Endothelial cell (in vitro differentiated cells): ENCODE measurements around the gene PLCD3. TPM values are rescaled to one million over a fixed set of nuclear protein-coding genes. Genes with fewer than 3 reads are reported as not detected.
A peak's percentile ranks its signal among the peaks of the same experiment; 100 is the strongest.

Experiments
- DNase-seq: peaks from one replicate; pipeline ENCODE4 v3.0.0; 2021; ENCODE audit warnings: low spot score
- H3K27ac Mint-ChIP-seq: one replicate; pipeline ENCODE4 v1.8.0; 2021; ENCODE audit warnings: mixed read lengths, inconsistent platforms; ENCODE audit not compliant: unreplicated experiment
- H3K27me3 Mint-ChIP-seq: one replicate; pipeline ENCODE4 v1.8.0; 2021; ENCODE audit warnings: mild to moderate bottlenecking, moderate library complexity, mixed read lengths, inconsistent platforms; ENCODE audit not compliant: unreplicated experiment
- H3K36me3 Mint-ChIP-seq: one replicate; pipeline ENCODE4 v1.8.0; 2021; ENCODE audit warnings: mild to moderate bottlenecking, low read depth, mixed read lengths, inconsistent platforms; ENCODE audit not compliant: unreplicated experiment
- H3K4me1 Mint-ChIP-seq: one replicate; pipeline ENCODE4 v1.8.0; 2021; ENCODE audit warnings: mild to moderate bottlenecking, mixed read lengths, inconsistent platforms; ENCODE audit not compliant: unreplicated experiment
- H3K4me3 Mint-ChIP-seq: one replicate; pipeline ENCODE4 v1.8.0; 2021; ENCODE audit warnings: mild to moderate bottlenecking, mixed read lengths, inconsistent platforms; ENCODE audit not compliant: unreplicated experiment
- H3K9me3 Mint-ChIP-seq: one replicate; pipeline ENCODE4 v1.8.0; 2021; ENCODE audit warnings: mixed read lengths, inconsistent platforms; ENCODE audit not compliant: unreplicated experiment
- total RNA-seq: library from RNA; stranded (reverse); fragmentation: NEBNext Ultra II Directional; extraction: Animal tissue kit (Norgen Biotek cat#: 25700); gene quantifications from one replicate; pipeline ENCODE4 v1.2.1, GENCODE V29; 2021; ENCODE audit not compliant: unreplicated experiment
- TF ChIP-seq, protein P1 (sequence below): fragments of 200-600 bp; sonication (generic); IDR thresholded peaks from one replicate; pipeline ENCODE4 v1.5.0; 2021; ENCODE audit warnings: antibody characterized with exemption; ENCODE audit not compliant: unreplicated experiment

PLCD3 gene
- total RNA-seq, 1 donor from 2014 or later: 9.7 TPM

DNA sequence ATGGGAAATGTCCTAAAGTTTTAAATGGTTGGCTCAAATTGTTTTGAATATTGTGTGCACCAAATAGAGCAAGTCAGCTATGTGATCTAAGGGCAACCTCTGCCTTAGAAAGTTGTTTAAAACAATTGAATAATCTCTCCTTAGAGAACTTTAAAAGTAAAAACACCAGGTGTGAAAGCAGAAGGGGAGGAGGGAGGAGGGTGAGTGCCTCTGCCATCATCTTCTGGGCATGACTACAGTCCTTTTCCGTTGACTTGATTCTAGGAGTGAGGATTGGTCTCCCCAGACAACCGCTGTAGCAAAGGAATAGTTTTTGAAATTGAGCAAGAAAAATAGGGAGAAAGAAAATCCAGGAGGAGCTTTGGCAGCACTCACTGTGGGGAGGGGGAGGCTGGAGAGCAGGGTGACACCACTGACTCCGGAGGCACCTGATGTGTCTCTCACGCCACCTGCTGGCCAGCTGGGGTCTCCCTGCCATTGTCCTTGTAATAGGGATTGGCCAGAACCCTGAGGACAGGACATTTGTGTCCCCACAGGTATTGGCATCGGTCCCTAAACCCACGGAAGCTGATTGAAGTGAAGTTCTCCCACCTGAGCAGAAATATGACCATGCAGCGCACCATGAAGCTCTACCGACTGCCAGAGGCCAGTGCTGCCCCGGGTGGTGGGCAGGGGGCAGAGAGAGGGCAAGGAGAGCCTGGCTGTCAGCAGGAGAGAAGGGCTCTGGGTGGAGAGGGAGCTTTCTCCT, 33.3 kb downstream of the PLCD3 start:
- peak; percentile 94 for DNase-seq
- H3K27me3 Mint-ChIP-seq: peaks cover 14% of the 10 kb centered on the region
- H3K27ac Mint-ChIP-seq: no peak overlapping the region
- no peaks in the 10 kb centered on the region for H3K9me3 Mint-ChIP-seq
- H3K4me1 Mint-ChIP-seq: no peaks in the 10 kb centered on the region
- peak overlapping the region; percentile 27 for H3K4me3 Mint-ChIP-seq
- peaks cover 56% of the 10 kb centered on the region for H3K36me3 Mint-ChIP-seq
- TF ChIP-seq, protein P1, sequence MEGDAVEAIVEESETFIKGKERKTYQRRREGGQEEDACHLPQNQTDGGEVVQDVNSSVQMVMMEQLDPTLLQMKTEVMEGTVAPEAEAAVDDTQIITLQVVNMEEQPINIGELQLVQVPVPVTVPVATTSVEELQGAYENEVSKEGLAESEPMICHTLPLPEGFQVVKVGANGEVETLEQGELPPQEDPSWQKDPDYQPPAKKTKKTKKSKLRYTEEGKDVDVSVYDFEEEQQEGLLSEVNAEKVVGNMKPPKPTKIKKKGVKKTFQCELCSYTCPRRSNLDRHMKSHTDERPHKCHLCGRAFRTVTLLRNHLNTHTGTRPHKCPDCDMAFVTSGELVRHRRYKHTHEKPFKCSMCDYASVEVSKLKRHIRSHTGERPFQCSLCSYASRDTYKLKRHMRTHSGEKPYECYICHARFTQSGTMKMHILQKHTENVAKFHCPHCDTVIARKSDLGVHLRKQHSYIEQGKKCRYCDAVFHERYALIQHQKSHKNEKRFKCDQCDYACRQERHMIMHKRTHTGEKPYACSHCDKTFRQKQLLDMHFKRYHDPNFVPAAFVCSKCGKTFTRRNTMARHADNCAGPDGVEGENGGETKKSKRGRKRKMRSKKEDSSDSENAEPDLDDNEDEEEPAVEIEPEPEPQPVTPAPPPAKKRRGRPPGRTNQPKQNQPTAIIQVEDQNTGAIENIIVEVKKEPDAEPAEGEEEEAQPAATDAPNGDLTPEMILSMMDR: peak; percentile 13

DNA sequence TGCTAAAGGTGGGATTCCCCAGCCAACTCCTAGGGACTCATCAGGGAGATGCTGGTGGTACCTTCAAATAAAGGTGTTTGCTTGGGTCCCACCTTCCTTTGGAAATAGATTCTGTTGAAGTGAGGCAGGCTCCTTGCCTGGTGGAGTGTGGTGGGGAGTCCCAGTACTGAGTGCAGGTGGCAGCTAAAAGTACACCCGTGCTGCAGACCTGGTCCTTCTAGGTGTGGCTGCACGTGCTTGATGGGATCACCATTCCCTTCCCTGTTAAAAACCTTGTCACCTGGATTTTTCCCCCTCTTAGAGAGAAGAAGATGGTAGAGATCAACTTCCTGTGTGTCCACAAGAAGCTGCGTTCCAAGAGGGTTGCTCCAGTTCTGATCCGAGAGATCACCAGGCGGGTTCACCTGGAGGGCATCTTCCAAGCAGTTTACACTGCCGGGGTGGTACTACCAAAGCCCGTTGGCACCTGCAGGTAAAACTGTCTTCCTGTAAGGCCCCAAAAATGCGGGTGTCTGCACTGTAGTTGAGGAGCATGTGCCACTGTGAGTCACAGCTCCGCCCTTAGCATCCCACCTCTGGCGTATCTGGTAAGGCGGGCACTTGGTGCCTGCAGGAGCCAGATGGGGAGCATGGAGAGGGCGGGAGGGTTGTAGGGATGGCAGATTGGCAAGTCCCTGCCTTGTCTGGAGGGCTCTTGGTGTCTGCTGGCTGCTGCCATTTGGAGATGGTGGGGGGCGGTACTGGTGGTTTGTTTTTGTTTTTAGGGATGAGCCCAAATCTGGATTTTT, 34.0 kb downstream of the PLCD3 start:
- TF ChIP-seq, protein P1: no peak
- Mint-ChIP-seq H3K4me1 (no peaks in the 10 kb centered on the region), H3K27ac (no peak overlapping the region), H3K36me3 (peaks cover 58% of the 10 kb centered on the region), H3K4me3 (peak overlapping the region; percentile 27), H3K9me3 (no peaks in the 10 kb centered on the region), H3K27me3 (peaks cover 14% of the 10 kb centered on the region)
- DNase-seq: no peak

DNA sequence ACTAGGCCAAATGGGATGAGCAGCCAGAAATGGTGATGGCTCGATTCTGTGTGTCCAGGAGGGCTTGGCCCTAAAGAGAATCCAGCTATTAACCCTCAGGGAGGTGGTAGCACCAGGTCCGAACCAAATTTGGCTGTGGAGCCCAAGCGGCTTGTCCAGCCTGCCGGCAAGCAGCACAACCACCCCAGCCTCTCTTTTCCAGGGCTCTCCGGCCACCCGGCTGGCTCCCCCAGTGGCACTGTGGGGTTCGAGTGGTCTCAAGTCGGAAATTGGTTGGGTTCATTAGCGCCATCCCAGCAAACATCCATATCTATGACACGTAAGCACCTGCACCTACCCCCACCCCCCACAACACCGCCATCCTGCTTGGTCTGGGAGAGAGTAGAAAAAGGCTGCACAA, 35.4 kb downstream of the PLCD3 start:
- Mint-ChIP-seq H3K27ac (no peak overlapping the region), H3K36me3 (peaks cover 56% of the 10 kb centered on the region), H3K27me3 (peaks cover 14% of the 10 kb centered on the region), H3K4me3 (no peak overlapping the region), H3K4me1 (no peaks in the 10 kb centered on the region), H3K9me3 (no peaks in the 10 kb centered on the region)
- TF ChIP-seq, protein P1: no peak
- DNase-seq: no peak

DNA sequence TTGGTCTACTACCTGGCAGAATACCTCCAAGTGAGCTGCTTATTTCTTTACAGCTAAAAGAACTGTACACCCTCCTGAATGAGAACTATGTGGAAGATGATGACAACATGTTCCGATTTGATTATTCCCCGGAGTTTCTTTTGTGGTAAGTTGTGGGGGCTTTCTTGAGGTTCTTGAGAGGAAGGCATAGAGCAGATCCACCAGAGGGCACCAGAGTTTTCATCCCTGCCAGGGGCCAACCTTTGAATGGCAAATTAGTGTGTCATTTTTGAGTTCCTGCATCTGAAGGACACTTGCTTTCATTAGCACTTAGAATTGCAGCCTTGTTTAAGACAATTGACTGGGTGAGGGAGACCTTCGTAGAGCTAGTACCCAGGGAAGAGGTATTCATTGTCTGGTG, 36.2 kb downstream of the PLCD3 start:
- Mint-ChIP-seq H3K4me1 (no peaks in the 10 kb centered on the region), H3K36me3 (peaks cover 58% of the 10 kb centered on the region), H3K4me3 (no peak overlapping the region), H3K27ac (no peak overlapping the region), H3K27me3 (peaks cover 14% of the 10 kb centered on the region), H3K9me3 (no peaks in the 10 kb centered on the region)
- TF ChIP-seq, protein P1: peak; percentile 27
- DNase-seq: no peak
